Measurements from ENCODE around the gene LY6G6C. TPM values are rescaled to one million over a fixed set of nuclear protein-coding genes. Genes with fewer than 3 reads are reported as not detected.
A peak's percentile ranks its signal among the peaks of the same experiment; 100 is the strongest.

Gene LY6G6C
- total and polyA plus RNA-seq, 2 of the 4 experiments (the other 2 are of a cell fraction): not detected

GRCh38 chr6:31700740-31701401 lies 20.7 kb downstream of the LY6G6C start:
- 0 out of 2 replicates have a peak, but pooled peaks cover 11% of the 10 kb centered on the region for H4K20me1 ChIP-seq (ENCODE audit: insufficient read depth, low read length)
- no peak overlapping the region for H3K4me2 ChIP-seq (ENCODE audit: low read depth, low read length)
- no peak for ATAC-seq (ENCODE audit: low read depth)
- dilution Hi-C loops (cut with HindIII; ENCODE audit: low sequenced_read_pairs, unreplicated experiment) (no loop called here), in situ Hi-C loops (cut with MboI; ENCODE audit: low sequenced_read_pairs) (no loop called here), intact Hi-C loops (cut with micrococcal nuclease) (no loop called here)
- 100% methylated on average over 1 of the region's 5 CpGs; no CpG with 5 or more reads in 1 of the 2 experiments for WGBS, 2 experiments (ENCODE audit: extremely low coverage in 2 of 2, insufficient read length in 1 of 2)
- H3K9me1 ChIP-seq (ENCODE audit: insufficient read depth, low read length): peaks cover 10% of the 10 kb centered on the region
- peaks cover 6% of the 10 kb centered on the region for H3K4me1 ChIP-seq (ENCODE audit: control insufficient read depth, insufficient read depth, low read length)
- no peak overlapping the region for H2BK20ac ChIP-seq (ENCODE audit: low read depth, low read length)
- no peak overlapping the region for H2BK5ac ChIP-seq (ENCODE audit: low read depth, low read length, poor library complexity, severe bottlenecking)
- no peak overlapping the region for H3K56ac ChIP-seq (ENCODE audit: extremely low read depth, insufficient read depth, low read length)
- H3K18ac ChIP-seq (ENCODE audit: low read depth, low read length): no peak overlapping the region
- no peak for TF ChIP-seq RCOR1 (IDR thresholded peaks at IDR 0.05; ENCODE audit: insufficient replicate concordance, low read length)
- TF ChIP-seq POLR2A (IDR thresholded peaks at IDR 0.05; ENCODE audit: low read depth, low read length): no peak
- TF ChIP-seq SMC3 (IDR thresholded peaks at IDR 0.05; ENCODE audit: low read depth, low read length): no peak
- no peak for TF ChIP-seq CEBPB (IDR thresholded peaks at IDR 0.05; ENCODE audit: low read depth, low read length)
- no peak for TF ChIP-seq NFE2L2 (IDR thresholded peaks at IDR 0.05; ENCODE audit: low read depth, low read length)
- no peak for TF ChIP-seq MAFK (IDR thresholded peaks at IDR 0.05; ENCODE audit: low read depth, low read length)
- no peak for TF ChIP-seq CHD1 (IDR thresholded peaks at IDR 0.05; ENCODE audit: low read depth, low read length)
- TF ChIP-seq MXI1 (IDR thresholded peaks at IDR 0.05; ENCODE audit: borderline replicate concordance, low read depth, low read length): no peak
- TF ChIP-seq RFX5 (IDR thresholded peaks at IDR 0.05; ENCODE audit: low read depth, low read length): no peak
- TF ChIP-seq RAD21 (IDR thresholded peaks at IDR 0.05; ENCODE audit: low read length): no peak
- no peak for TF ChIP-seq BHLHE40 (IDR thresholded peaks at IDR 0.05; ENCODE audit: low read depth, low read length)
- TF ChIP-seq MAZ (IDR thresholded peaks at IDR 0.05; ENCODE audit: borderline replicate concordance, low read depth, low read length): no peak
- no peak for TF ChIP-seq FOS (IDR thresholded peaks at IDR 0.05; ENCODE audit: low read depth, low read length)
- no peak for TF ChIP-seq CTCF (conservative IDR thresholded peaks at IDR 0.05; ENCODE audit: low read depth, low read length)
- no peak for TF ChIP-seq ELK1 (IDR thresholded peaks at IDR 0.05; ENCODE audit: borderline replicate concordance, low read depth, low read length)
- no peak overlapping the region for H4K8ac ChIP-seq (ENCODE audit: low read depth in 2 of 2, low read length in 2 of 2)
- no peak overlapping the region for H2BK15ac ChIP-seq (ENCODE audit: low read depth, low read length)
- no peak for DNase-seq
- H3K4me3 ChIP-seq (ENCODE audit: insufficient read depth, low read depth, low read length): no peak overlapping the region
- 0 out of 2 replicates have a peak overlapping the region, but pooled peaks have one; percentile 10 for H3K9ac ChIP-seq (ENCODE audit: low read depth, low read length)
- CTCF ChIA-PET: no interaction called here
- peak overlapping the region; percentile 78 for H3K23ac ChIP-seq (ENCODE audit: low read depth, low read length)
- peak overlapping the region; percentile 7 for H2AK5ac ChIP-seq (ENCODE audit: low read depth, low read length)
- H3K27me3 ChIP-seq (ENCODE audit: control insufficient read depth, insufficient read depth, low read length): no peaks in the 10 kb centered on the region
- H3K9me3 ChIP-seq (ENCODE audit: control insufficient read depth, insufficient read depth, low read length): no peaks in the 10 kb centered on the region
- H2AK9ac ChIP-seq (replicated peaks; ENCODE audit: low read depth, low read length, poor library complexity): no peak overlapping the region
- no TSS peak for BruUV-seq (replicated peaks)
- no peak overlapping the region for H4K5ac ChIP-seq (ENCODE audit: low read depth, low read length)
- no peak overlapping the region for H4K91ac ChIP-seq (ENCODE audit: insufficient read depth, low read depth, low read length)
- no peak overlapping the region for H2AFZ ChIP-seq (replicated peaks; ENCODE audit: low read length, poor library complexity)
- no peak overlapping the region for H2BK120ac ChIP-seq (ENCODE audit: low read depth, low read length)
- H3K27ac ChIP-seq (ENCODE audit: insufficient read depth, low read length): no peak overlapping the region
- POLR2A ChIA-PET (ENCODE audit: unreplicated experiment): no interaction called here
- no peak overlapping the region for H3K4ac ChIP-seq (ENCODE audit: low read depth, low read length)
- H3K79me1 ChIP-seq (ENCODE audit: low read depth in 1 of 2, low read length in 2 of 2): peaks cover 21 to 48% of the 10 kb centered on the region in 2 experiments
- H3K14ac ChIP-seq (replicated peaks; ENCODE audit: low read depth, low read length): 0 out of 2 replicates have a peak overlapping the region, but pooled peaks have one; percentile 6
- peaks cover 16% of the 10 kb centered on the region for H3K36me3 ChIP-seq (ENCODE audit: control insufficient read depth, insufficient read depth, low read length)
